Measurements from ENCODE around the gene ASB2.

- no peak for TF ChIP-seq EZH2phosphoT487 (IDR thresholded peaks at IDR 0.05; ENCODE audit: low read depth)
- no peak for TF ChIP-seq CTCF (IDR thresholded peaks at IDR 0.05; ENCODE audit: low read depth, low read length)
These were observed 83.9 kb downstream of the ASB2 start for GRCh38 chr14:93892505-93892839.
